CD8-positive, alpha-beta memory T cell (primary cell): ENCODE results near the gene ERGIC1. TPM values are rescaled to one million over a fixed set of nuclear protein-coding genes. Genes with fewer than 3 reads are reported as not detected.

Source experiments
- CTCF ChIA-PET: fragments of 350-600 bp; sonication (Branson Sonifier 250); formaldehyde crosslinking; loops from one replicate; lab custom pipeline; 2021; ENCODE audit warnings: antibody characterized with exemption; lab: Charles Lee
- POLR2A ChIA-PET: fragments of 350-600 bp; sonication (Branson Sonifier 250); formaldehyde crosslinking; loops from one replicate; lab custom pipeline; 2021; ENCODE audit warnings: antibody characterized with exemption; lab: Charles Lee
- DNase-seq, 5 donors: peaks; one replicate each; pipeline versions ENCODE4 v3.0.0 to v3.0.0-alpha.2; 2020 to 2022; ENCODE audit warnings: mixed read lengths in 1 of 5
- H3K27ac ChIP-seq: one replicate; pipeline ENCODE4 v1.7.0; 2013; ENCODE audit warnings: low read depth, mild to moderate bottlenecking, low read length, moderate library complexity
- H3K27me3 ChIP-seq: 2 replicates; pipeline ENCODE4 v1.7.0; 2013; ENCODE audit warnings: low read length, mild to moderate bottlenecking; ENCODE audit not compliant: insufficient read depth, poor library complexity, severe bottlenecking
- H3K36me3 ChIP-seq: 2 replicates; pipeline ENCODE4 v1.7.0; 2013; ENCODE audit warnings: mild to moderate bottlenecking, low read length, moderate library complexity; ENCODE audit not compliant: insufficient read depth
- H3K4me1 ChIP-seq: 2 replicates; pipeline ENCODE4 v1.7.0; 2013; ENCODE audit warnings: mild to moderate bottlenecking, low read length, moderate library complexity; ENCODE audit not compliant: insufficient read depth
- H3K4me3 ChIP-seq: 2 replicates; pipeline ENCODE4 v1.7.0; 2013; ENCODE audit warnings: mild to moderate bottlenecking, low read length
- H3K9me3 ChIP-seq: 2 replicates; pipeline ENCODE4 v1.7.0; 2013; ENCODE audit warnings: mild to moderate bottlenecking, low read length
- H3K27ac Mint-ChIP-seq, 8 donors: one replicate each; pipeline ENCODE4 v1.8.0; 2020 to 2021; ENCODE audit warnings: mixed read lengths in 8 of 8, mild to moderate bottlenecking in 6 of 8, inconsistent platforms in 3 of 8, moderate library complexity in 3 of 8
- H3K27me3 Mint-ChIP-seq, 2 donors: one replicate each; pipeline ENCODE4 v1.8.0; 2020 to 2021; ENCODE audit warnings: mixed read lengths in 2 of 2, mild to moderate bottlenecking in 1 of 2, moderate library complexity in 1 of 2
- H3K36me3 Mint-ChIP-seq, 3 donors: one replicate each; pipeline ENCODE4 v1.8.0; 2020 to 2021; ENCODE audit warnings: mixed read lengths in 3 of 3, inconsistent platforms in 1 of 3, mild to moderate bottlenecking in 1 of 3
- H3K4me1 Mint-ChIP-seq, 3 donors: one replicate each; pipeline ENCODE4 v1.8.0; 2020 to 2021; ENCODE audit warnings: mixed read lengths in 3 of 3, inconsistent platforms in 1 of 3, mild to moderate bottlenecking in 1 of 3
- H3K4me3 Mint-ChIP-seq, 7 donors: one replicate each; pipeline ENCODE4 v1.8.0; 2020 to 2021; ENCODE audit warnings: mixed read lengths in 7 of 7, mild to moderate bottlenecking in 6 of 7, moderate library complexity in 4 of 7, inconsistent platforms in 2 of 7
- H3K9me3 Mint-ChIP-seq, 5 donors: one replicate each; pipeline ENCODE4 v1.8.0; 2020 to 2022; ENCODE audit warnings: mixed read lengths in 5 of 5, mild to moderate bottlenecking in 3 of 5, moderate library complexity in 2 of 5, inconsistent platforms in 1 of 5
- polyA plus RNA-seq: library from polyadenylated mRNA; unstranded; fragments of 300-500 nt; fragmentation: Illumina TruSeq; gene quantifications from one replicate; pipeline ENCODE4 v1.2.3, GENCODE V29; 2021
- total RNA-seq, 2 experiments: library from RNA; stranded (reverse); gene quantifications; one replicate each; pipeline ENCODE4 v1.2.3, GENCODE V29; 2021

Gene ERGIC1
- total and polyA plus RNA-seq, 3 experiments from 2014 or later: 25.9 to 39.9 (median 39.7) TPM

GRCh38 chr5:172790496-172790889 is 43.6 kb upstream of the ERGIC1 start:
- no peak overlapping the region for H3K4me3 ChIP-seq
- H3K4me1 ChIP-seq: no peaks in the 10 kb centered on the region
- ChIA-PET CTCF (interaction anchor here (1.4 kb wide), 1 partner anchor 18 kb away, joined by 4 read pairs; no protein-coding TSS in a partner anchor), POLR2A (interaction anchor here (1.0 kb wide), 1 partner anchor 19 kb away, joined by 4 read pairs; the partner anchor contains the start of gene DUSP1)
- Mint-ChIP-seq H3K27me3 (no peaks in the 10 kb centered on the region), H3K4me1 (peaks cover 0 to 4% (median 1%) of the 10 kb centered on the region in 3 donors), H3K36me3 (no peaks in the 10 kb centered on the region), H3K4me3 (no peak overlapping the region), H3K9me3 (no peaks in the 10 kb centered on the region), H3K27ac (peak overlapping the region in 1 of 8 donors; percentile 63)
- no peaks in the 10 kb centered on the region for H3K27me3 ChIP-seq
- H3K36me3 ChIP-seq: no peaks in the 10 kb centered on the region
- no peak overlapping the region for H3K27ac ChIP-seq
- no peaks in the 10 kb centered on the region for H3K9me3 ChIP-seq
- no peak for DNase-seq

DNA sequence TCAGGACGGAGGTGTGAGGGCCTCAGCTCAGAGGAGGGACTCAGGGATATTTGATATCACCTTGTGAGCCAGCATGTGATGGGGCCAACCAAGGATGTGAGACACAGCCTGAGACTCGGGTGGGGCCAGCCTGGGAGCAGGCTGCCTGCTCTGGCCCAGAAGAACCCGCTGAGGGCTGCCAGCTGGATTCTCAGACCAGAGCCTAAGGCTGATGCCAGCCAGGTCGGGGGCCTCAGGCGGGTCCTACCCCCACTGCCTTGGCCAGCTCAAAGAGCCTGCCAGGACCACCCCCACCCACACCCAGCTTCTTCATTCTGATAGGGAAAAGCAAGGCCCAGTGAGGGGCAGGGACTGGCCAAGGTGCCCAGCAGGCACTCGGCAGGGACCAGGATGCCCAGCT is 42.8 kb upstream of the ERGIC1 start:
- no peak overlapping the region for H3K4me3 ChIP-seq
- no peak overlapping the region for H3K27ac Mint-ChIP-seq
- no peak for DNase-seq
- H3K9me3 ChIP-seq: no peaks in the 10 kb centered on the region
- H3K36me3 ChIP-seq: no peaks in the 10 kb centered on the region
- H3K9me3 Mint-ChIP-seq: no peaks in the 10 kb centered on the region
- no peak overlapping the region for H3K4me3 Mint-ChIP-seq
- H3K4me1 ChIP-seq: no peaks in the 10 kb centered on the region
- H3K4me1 Mint-ChIP-seq: peaks cover 0 to 4% (median 1%) of the 10 kb centered on the region in 3 donors
- ChIA-PET POLR2A (interaction anchor here (1.0 kb wide), 1 partner anchor 20 kb away, joined by 4 read pairs; the partner anchor contains the start of gene DUSP1), CTCF (interaction anchor here (1.4 kb wide), 2 partner anchors 14 to 19 kb away, joined by 4 to 6 read pairs; no protein-coding TSS in a partner anchor)
- H3K27me3 Mint-ChIP-seq: no peaks in the 10 kb centered on the region
- H3K27ac ChIP-seq: no peak overlapping the region
- no peaks in the 10 kb centered on the region for H3K36me3 Mint-ChIP-seq
- H3K27me3 ChIP-seq: no peaks in the 10 kb centered on the region

- Mint-ChIP-seq H3K27ac (no peak overlapping the region), H3K9me3 (no peaks in the 10 kb centered on the region), H3K4me1 (peaks cover 0 to 4% (median 1%) of the 10 kb centered on the region in 3 donors), H3K27me3 (no peaks in the 10 kb centered on the region), H3K4me3 (no peak overlapping the region), H3K36me3 (no peaks in the 10 kb centered on the region)
- H3K9me3 ChIP-seq: no peaks in the 10 kb centered on the region
- POLR2A ChIA-PET: no interaction called here
- no peaks in the 10 kb centered on the region for H3K36me3 ChIP-seq
- no peaks in the 10 kb centered on the region for H3K4me1 ChIP-seq
- no peak overlapping the region for H3K4me3 ChIP-seq
- H3K27me3 ChIP-seq: no peaks in the 10 kb centered on the region
- CTCF ChIA-PET: interaction anchor here (1.4 kb wide), 2 partner anchors 15 to 20 kb away, joined by 4 to 6 read pairs; no protein-coding TSS in a partner anchor
- DNase-seq: no peak
- no peak overlapping the region for H3K27ac ChIP-seq
Measured at GRCh38 chr5:172791726-172792445, 42.2 kb upstream of the ERGIC1 start.

GRCh38 chr5:172792701-172793570 is 41.1 kb upstream of the ERGIC1 start:
- Histone ChIP-seq H3K4me3 (no peak overlapping the region), H3K36me3 (no peaks in the 10 kb centered on the region), H3K27ac (no peak overlapping the region), H3K27me3 (no peaks in the 10 kb centered on the region), H3K9me3 (no peaks in the 10 kb centered on the region), H3K4me1 (no peaks in the 10 kb centered on the region)
- Mint-ChIP-seq H3K27me3 (no peaks in the 10 kb centered on the region), H3K27ac (peak overlapping the region in 1 of 8 donors; percentile 47), H3K4me3 (no peak overlapping the region), H3K9me3 (no peaks in the 10 kb centered on the region), H3K36me3 (no peaks in the 10 kb centered on the region), H3K4me1 (peaks cover 3 to 10% (median 5%) of the 10 kb centered on the region in 3 donors)
- DNase-seq: no peak
- CTCF ChIA-PET: interaction anchor here (1.4 to 1.9 kb wide), 2 partner anchors 16 to 76 kb away, joined by 5 to 6 read pairs; no protein-coding TSS in a partner anchor
- POLR2A ChIA-PET: no interaction called here

GRCh38 chr5:172793577-172794488 is 40.2 kb upstream of the ERGIC1 start:
- CTCF ChIA-PET: interaction anchor here (1.9 kb wide), 1 partner anchor 77 kb away, joined by 5 read pairs; no protein-coding TSS in a partner anchor
- H3K36me3 Mint-ChIP-seq: no peaks in the 10 kb centered on the region

GRCh38 chr5:172795318-172795977 is 38.6 kb upstream of the ERGIC1 start:
- Histone ChIP-seq H3K27ac (no peak overlapping the region), H3K36me3 (no peaks in the 10 kb centered on the region), H3K9me3 (no peaks in the 10 kb centered on the region), H3K27me3 (no peaks in the 10 kb centered on the region), H3K4me3 (no peak overlapping the region), H3K4me1 (no peaks in the 10 kb centered on the region)
- Mint-ChIP-seq H3K4me1 (peaks cover 3 to 11% (median 11%) of the 10 kb centered on the region in 3 donors), H3K9me3 (no peaks in the 10 kb centered on the region), H3K4me3 (no peak overlapping the region), H3K27me3 (no peaks in the 10 kb centered on the region), H3K36me3 (no peaks in the 10 kb centered on the region), H3K27ac (no peak overlapping the region)
- DNase-seq: no peak
- ChIA-PET POLR2A (no interaction called here), CTCF (no interaction called here)

More at GRCh38 chr5:172793577-172794488, 40.2 kb upstream of the ERGIC1 start:
- Histone ChIP-seq H3K4me3 (no peak overlapping the region), H3K27ac (no peak overlapping the region), H3K27me3 (no peaks in the 10 kb centered on the region), H3K36me3 (no peaks in the 10 kb centered on the region), H3K9me3 (no peaks in the 10 kb centered on the region), H3K4me1 (no peaks in the 10 kb centered on the region)
- Mint-ChIP-seq H3K9me3 (no peaks in the 10 kb centered on the region), H3K27me3 (no peaks in the 10 kb centered on the region), H3K4me3 (no peak overlapping the region), H3K4me1 (peaks cover 5 to 14% (median 11%) of the 10 kb centered on the region in 3 donors), H3K27ac (peak overlapping the region in 1 of 8 donors; percentile 19)
- DNase-seq: no peak
- POLR2A ChIA-PET: no interaction called here

- Histone ChIP-seq H3K27me3 (no peaks in the 10 kb centered on the region), H3K9me3 (no peaks in the 10 kb centered on the region), H3K4me1 (no peaks in the 10 kb centered on the region), H3K36me3 (no peaks in the 10 kb centered on the region), H3K27ac (no peak overlapping the region), H3K4me3 (no peak overlapping the region)
- H3K36me3 Mint-ChIP-seq: no peaks in the 10 kb centered on the region
- no peak for DNase-seq
- no peak overlapping the region for H3K4me3 Mint-ChIP-seq
- no peaks in the 10 kb centered on the region for H3K27me3 Mint-ChIP-seq
- ChIA-PET POLR2A (no interaction called here), CTCF (no interaction called here)
- peaks cover 3 to 11% (median 11%) of the 10 kb centered on the region in 3 donors for H3K4me1 Mint-ChIP-seq
- H3K27ac Mint-ChIP-seq: no peak overlapping the region
- H3K9me3 Mint-ChIP-seq: no peaks in the 10 kb centered on the region
Measured at GRCh38 chr5:172796306-172796705, 37.7 kb upstream of the ERGIC1 start.
